Activated T-cell treated with anti-CD3 and anti-CD28 coated beads for 1 hour (primary cell): ENCODE data around the gene CCDC136.

Source experiments
- DNase-seq: peaks from one replicate; pipeline ENCODE4 v3.0.0-alpha.2; 2020; ENCODE audit warnings: low read depth

CCDC136 gene

GRCh38 chr7:128791121-128791971 is at the start of gene CCDC136:
TSS of gene CCDC136 (plus strand) at chr7:128791968. CDS start at chr7:128792412, 444 bp downstream.
- peak; percentile 68 for DNase-seq

DNA sequence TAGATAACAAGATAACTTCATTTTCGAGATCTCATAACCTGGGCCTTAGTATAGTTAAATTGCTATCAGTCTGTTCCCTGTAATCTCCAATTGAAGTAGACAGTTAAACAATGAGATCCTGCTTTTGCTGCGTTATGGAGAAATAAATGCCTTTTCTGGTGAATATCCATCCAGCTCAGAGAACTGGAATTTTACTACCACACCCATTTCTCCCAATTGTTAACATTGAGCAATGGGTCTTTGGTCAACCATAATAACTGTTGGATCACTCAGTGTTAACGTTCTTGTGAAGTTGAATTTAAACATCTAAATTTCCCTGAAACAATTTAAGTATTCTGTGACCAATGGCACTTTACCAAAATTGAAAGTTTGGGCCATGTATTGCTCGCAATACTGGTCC is 49.6 kb upstream of the CCDC136 start:
- no peak for DNase-seq

- no peak for DNase-seq
Measured at GRCh38 chr7:128743112-128743772, 48.5 kb upstream of the CCDC136 start.

DNA sequence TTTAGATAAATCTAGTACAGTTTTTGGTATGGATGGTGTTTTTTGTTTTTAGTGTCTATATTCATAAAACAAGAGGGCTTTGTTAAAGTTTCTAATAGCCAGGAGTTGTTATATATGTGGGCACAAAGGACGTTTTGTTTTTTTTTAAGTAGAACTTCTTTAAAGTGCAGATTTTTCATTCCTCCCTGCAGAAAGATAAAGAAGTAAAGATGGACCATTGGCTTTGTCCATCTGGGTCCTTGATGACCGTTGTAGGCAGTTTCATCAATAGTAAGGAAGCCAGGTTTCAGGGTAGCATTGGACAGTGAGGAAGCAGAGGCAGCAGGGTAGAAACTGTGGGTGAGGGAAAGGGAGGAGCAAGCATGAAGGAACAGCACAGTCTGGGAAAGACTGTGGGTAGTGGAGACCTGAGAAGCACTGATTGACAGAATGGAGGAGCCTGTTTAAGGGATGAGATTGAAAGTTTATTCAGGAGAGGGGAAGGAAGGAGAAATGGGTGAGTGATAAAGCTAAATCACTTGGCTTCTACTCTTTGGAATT is 47.3 kb upstream of the CCDC136 start:
- DNase-seq, result no peak

DNA sequence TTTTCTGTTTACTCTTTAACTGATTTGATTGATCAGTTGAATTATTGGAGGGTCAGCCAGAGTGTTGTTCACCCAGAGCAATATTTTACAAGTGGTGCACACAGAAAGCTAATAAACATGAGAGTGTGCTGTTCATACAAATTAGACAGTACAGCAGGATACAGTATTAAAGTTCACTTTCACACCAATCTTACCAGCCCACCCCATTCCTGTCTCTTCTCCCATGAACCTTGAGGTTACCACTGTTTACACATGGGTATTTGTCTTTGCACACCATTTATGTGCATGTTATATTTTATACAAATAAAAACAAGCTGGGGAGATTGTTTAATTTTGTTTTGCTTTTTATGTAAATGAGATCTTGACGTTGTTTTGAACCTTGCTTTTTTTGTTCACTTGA is 46.1 kb upstream of the CCDC136 start:
- DNase-seq, result no peak

- no peak for DNase-seq
Measured at GRCh38 chr7:128747327-128748079, 44.3 kb upstream of the CCDC136 start.

- no peak for DNase-seq
Measured at GRCh38 chr7:128752251-128752650, 39.5 kb upstream of the CCDC136 start.

GRCh38 chr7:128755075-128755818 is 36.5 kb upstream of the CCDC136 start:
- DNase-seq, result no peak

DNA sequence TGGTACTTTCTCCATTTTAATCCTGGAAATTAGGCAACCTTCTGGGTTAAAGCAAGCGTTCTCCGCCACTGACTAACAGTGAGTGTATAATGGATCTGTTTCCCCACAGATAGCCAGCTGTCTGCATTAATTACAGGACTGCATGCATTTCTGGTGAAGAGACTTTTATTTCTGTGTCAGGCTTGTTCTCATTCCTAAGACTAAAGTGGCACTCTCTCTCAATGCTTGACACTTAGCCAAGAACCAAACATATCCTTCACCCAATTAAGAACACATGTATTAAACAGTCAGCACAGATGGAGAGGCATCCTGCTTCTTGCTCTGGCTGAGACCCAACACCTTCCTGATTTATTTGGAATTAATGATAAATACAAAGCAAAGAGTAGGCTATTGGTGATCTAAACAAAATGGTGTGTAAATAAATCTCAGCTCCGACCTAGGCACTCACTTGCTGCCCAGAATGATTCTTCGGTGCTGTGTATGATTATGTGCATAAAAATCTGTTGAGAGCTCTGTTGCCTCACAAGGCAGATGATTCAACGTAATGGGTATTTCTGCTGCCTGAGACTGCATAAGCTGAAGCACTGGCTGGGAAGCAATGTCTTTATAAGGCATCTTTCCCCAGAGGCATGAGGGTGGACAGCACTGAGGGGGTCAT is 35.8 kb upstream of the CCDC136 start:
- no peak for DNase-seq

- no peak for DNase-seq
Measured at GRCh38 chr7:128757203-128757602, 34.6 kb upstream of the CCDC136 start.

GRCh38 chr7:128758553-128758952 is 33.2 kb upstream of the CCDC136 start:
- no peak for DNase-seq

GRCh38 chr7:128759242-128759641 is 32.5 kb upstream of the CCDC136 start:
- DNase-seq, result no peak

GRCh38 chr7:128763541-128763940 is 28.2 kb upstream of the CCDC136 start:
- DNase-seq, result no peak

- no peak for DNase-seq
Measured at GRCh38 chr7:128767475-128768110, 24.2 kb upstream of the CCDC136 start.

- DNase-seq, result no peak
Measured at GRCh38 chr7:128770233-128770632, 21.5 kb upstream of the CCDC136 start.

DNA sequence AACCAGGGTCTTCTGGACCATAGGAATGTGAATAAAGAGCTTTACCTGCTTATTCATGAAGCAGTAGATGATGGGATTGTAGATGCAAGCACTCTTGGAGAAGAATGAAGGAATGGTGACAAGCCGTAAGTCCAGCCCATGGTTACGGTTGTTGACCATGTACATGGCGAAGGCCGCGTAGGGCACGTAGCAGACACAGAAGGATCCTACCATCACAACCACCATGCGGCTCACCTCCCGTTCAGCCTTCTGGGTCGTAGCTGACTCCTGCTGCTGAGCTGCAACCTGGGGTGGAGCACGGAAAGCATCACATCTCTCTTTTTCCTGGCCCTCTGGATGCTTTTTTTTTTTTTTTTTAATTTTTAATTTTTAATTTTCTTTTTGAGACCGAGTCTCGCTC is 18.2 kb upstream of the CCDC136 start:
- DNase-seq, result no peak

GRCh38 chr7:128774029-128774689 is 17.6 kb upstream of the CCDC136 start:
- no peak for DNase-seq

DNA sequence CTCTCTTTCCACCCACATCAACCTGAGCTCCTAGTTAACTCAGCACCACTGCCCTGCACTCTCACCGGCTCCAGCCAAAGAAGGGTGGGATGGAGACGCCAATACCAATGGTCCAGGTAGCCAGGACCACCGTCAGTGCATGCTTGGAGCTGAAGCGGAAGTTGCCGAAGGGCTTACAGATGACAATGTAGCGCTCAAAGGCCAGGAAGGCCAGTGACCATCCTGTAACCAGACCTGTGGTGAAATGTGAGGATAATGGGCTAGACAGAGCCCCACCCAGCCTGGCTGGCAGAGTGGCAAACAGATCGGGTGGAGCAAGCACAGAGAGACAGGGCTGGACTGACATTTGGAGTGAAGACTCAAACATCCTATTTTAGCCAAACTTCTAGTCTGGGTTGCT is 16.8 kb upstream of the CCDC136 start:
- no peak for DNase-seq

DNA sequence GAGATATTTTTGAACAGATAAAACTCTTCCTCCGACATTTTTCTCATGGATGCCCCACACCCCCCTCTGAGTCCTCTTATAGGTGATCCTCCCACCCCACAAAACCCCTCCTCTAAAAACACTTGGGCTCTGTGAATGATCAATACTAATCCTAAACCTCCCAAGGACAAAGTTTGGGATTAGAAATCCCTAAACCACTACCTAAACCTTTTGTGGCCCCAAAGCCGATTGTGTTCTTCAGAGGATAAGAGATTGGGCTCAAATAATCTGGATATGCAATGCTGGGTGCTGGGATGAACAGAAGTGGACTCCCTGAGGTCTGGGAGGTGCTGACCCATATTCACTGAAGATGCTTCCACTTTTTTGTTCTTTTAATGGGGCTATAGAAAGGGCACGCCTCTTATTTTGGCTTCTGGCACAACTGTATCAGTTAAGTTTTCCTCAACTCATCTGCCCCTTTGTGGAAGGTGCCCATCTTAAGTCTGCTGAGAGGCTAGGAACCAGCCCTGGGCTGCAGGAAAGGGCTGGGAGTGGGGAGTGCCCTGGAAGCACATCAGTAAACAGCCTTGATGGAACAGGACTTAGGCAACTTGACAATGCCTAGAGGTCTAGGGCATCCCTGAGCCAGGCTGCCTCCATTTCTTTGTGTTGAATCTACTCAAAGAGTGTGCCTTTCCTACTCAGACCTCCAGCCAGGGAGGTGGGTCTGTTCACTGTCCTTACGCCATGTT is 15.9 kb upstream of the CCDC136 start, which contains the start of gene OPN1SW:
OPN1SW (minus strand) TSS at position 51 of the 731 bp plus-strand sequence; CDS start at position 38, 13 bp downstream.
- DNase-seq, result no peak
